Activated T-cell treated with anti-CD3 and anti-CD28 coated beads for 1 hour (primary cell): ENCODE measurements around the gene CMC2.

Experiments used
- DNase-seq: peaks from one replicate; pipeline ENCODE4 v3.0.0-alpha.2; 2020; ENCODE audit warnings: low read depth

Gene CMC2

DNA sequence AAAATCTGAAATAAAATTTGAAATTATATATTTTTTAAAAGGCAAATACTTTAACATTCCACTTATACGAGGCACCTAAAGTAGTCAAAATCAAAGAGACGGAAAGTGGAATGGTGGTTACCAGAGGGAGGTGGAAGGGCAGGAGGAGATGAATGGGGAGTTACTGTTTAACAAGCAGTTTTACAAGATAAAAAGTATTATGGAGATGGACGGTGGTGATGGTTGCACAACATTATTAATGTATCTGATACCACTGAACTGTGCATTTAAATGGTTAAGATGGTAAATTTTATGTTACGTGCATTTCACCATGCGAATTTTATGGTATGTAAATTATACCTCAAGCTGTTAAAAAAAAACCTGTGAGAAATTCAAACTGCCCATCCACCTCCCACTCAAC, 5.4 kb downstream of the CMC2 start:
- DNase-seq: no peak

DNA sequence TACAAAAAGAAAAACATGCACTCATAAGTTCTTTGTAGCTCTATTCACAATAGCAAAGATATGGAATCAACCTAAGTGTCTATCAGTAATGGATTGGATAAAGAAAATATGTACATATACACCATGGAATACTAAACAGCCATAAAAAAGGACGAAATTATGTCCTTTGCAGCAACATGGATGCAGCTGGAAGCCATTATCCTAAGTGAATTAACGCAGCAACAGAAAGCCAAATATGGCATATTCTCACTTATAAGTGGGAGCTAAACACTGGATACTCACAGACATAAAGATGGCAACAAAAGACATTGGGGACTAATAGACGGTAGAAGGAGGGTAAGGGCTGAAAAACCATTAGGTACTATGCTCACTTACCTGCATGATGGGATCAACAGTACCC, 5.8 kb downstream of the CMC2 start:
- no peak for DNase-seq

DNA sequence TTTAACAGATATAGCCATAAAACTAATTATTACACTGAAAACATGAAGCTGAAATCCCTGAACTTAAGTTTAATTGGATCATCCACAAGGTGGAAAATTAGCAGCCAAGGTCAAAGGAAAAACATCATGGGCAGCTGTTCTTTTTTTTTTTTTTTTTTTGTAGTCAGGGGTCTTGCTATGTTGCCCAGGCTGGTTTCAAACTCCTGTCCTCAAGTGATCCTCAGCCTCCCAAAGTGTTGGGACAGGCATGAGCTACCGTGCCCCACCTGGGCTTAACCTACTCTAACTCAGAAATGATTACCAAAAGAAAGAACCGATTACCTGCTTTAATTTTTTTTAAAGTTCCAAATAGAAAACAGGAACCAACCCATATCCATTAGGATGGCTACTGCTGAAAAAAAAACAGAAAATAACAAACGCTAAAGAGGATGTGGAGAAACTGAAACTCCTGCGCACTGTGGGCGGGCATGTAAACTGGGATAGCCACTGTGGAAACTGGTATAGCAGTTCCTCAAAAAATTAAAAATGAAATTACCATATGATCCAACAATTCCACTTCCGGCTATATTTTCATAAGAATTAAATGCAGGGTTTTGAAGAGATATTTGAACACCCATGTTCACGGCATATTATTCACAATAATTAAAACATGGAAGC, 8.6 kb downstream of the CMC2 start:
- DNase-seq: no peak

DNA sequence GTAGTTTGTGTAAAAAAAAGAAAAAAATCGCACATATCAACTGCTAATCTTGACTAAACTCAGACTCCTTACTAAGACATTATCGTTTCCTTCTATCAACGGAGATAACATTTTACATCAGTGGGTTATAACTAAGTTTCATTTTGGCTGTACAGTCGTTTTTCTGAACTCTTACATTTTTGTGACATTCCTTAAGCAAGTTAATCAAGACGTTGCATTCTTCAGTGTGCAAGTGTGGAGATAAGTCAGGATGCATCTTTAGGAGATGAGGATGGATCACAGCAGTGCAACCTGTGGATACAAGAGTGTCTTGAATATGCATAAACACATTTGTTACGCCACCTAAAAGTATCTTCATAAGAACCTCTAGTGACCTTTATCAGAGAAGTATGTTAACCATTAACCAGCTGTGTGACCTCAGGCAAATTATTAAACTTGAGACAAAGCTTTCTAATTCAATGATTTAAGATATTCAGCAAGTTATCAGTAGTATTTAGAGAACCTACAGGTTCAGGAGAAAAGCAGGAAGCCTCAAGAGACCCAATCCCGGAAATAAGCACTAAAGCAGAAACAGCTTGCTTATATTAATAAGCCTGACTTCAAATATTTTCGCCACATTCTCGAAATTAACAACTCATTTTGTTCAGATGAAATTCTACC, 9.4 kb downstream of the CMC2 start:
- no peak for DNase-seq

DNA sequence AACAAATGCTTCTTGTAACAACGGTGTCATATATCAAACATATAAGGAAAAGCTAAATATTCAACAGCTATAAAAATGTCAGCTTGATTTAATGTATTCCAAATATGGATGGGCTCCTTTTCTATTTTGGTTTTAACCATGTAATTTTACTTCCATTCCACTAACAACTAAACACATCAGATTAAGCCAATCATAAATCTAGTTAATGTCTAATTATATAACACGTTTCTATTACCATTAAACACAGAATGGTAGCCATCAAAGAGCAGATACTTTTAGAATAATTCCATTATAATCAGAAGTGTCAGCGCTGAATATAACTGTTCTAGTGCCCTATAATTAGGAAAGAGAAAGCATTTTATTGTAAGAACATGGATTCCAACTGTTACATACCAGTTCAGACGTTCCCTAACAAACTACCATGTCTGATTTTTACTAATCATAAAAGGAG, 10.0 kb downstream of the CMC2 start:
- DNase-seq: no peak

DNA sequence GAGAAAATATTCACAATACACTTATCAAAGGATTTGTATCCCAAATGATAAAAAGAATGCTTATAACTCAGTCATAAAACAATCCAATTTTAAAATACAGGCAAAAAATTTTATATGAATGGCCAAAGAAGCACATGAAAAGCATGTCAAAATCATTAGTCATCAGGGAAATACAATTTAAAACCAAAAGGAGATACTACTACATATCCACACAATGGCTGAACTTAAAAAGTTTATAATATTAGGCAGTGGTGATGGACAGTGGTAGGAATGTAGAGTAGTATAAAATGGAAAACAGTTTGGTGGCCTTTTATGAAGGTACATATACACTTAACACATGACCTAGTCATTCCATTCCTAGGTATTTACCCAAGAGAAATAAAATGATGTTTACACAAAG, 12.2 kb downstream of the CMC2 start:
- no peak for DNase-seq

DNA sequence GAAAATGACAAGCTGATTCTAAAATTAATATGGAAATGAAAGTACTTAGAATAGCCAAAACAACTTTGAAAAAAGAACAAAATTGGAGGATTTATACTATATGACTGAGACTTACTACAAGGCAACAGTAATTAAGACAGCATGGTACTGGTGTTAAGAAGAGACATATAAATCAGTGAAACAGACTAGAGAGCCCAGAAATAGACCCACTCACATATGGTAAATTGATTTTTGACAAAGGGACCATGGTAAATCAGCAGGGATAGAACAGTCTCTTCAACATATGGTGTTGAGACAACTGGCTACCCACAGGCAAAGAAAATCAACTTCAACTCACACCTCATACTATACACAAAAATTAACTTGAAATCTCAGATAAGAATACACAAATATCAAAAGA, 12.9 kb downstream of the CMC2 start:
- DNase-seq: no peak

DNA sequence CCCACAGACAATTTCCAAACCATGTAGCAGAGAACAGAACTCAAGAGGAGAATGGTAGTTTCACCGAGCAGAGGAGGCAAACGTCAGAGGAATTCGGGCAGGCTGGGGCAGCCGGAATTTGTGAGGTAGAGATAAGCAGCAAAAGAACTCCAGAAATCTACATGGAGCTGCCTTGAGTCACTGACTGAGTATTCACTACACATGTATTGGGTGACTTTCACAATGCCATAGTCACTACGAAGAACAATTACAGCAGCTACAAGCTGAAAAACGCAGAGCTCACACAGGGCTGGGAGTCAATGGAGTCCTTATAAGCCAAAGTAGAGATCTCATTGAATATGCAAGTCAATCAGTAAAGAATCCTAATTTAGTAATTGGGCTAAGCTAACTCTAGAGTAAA, 13.4 kb downstream of the CMC2 start:
- no peak for DNase-seq

DNA sequence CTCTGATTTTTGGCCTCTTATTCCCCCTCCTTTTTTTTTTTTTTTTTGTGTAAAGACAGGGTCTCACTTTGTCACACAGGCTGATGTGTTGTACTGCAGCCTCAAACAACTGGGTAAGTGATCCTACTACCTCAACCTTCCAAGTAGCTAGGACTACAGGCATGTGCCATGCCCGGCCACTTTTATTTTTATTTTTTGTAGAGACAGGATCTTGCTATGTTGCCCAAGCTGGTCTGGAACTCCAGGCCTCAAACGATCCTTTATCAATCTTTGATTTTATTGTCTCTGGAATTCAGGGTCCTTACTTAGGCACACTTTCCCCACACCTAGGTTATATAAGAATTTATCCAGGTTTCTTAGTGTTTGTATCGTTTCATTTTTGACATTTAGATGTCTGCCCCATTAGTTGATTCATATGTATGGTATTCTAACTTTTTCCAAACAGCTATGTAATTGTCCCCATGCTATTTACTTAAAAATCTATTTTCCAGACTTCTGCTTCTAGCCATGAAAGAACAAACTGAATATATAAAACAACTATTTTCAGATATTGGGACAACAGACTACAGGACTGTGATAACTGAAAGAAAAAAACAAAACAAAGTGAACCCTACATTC, 13.9 kb downstream of the CMC2 start:
- no peak for DNase-seq

DNA sequence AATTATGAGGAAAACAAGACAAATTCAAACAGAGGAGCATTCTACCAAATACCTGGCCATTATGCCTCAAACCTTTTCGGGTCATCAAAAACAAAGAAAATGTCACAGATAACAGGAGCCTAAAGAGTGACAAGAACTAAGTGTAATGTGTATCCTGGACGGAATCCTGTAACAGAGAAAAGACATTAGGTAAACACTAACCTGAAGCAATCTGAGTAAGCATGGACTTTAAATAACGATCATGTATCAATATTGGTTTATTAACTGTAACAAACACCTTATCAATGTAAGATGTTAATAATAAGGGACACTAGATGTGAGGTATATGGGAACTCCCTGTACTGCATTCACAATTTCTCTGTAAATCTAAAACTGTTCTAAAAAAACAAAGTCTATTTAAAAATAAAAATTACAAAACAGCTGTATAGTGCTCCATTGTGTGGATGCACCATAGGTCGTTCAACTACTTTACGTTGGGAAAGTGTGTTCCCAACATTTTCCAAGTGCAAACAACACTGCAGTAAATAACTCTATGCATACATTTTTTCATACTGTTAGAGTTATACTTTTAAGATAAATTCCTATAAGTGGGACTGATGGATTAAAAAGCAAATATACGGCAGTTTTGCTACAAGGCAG, 14.8 kb downstream of the CMC2 start:
- no peak for DNase-seq

DNA sequence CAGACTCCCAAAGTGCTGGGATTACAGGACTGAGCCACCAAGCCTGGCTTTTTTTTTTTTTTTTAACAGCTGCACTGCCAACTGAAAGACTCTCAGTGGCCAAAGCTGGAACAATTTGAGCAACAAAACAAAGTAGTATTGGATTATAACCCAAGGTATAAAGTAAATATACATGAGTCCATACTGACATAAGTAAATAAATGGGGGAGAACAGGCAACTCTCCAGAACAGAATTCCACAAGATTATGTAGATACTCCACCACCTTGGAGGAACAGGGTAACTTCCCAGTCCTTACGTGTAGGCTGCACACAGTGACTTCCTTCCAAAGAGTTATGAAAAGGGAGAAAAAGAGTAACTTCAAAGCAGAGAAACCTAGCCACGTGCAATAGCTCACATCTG, 15.7 kb downstream of the CMC2 start:
- no peak for DNase-seq

DNA sequence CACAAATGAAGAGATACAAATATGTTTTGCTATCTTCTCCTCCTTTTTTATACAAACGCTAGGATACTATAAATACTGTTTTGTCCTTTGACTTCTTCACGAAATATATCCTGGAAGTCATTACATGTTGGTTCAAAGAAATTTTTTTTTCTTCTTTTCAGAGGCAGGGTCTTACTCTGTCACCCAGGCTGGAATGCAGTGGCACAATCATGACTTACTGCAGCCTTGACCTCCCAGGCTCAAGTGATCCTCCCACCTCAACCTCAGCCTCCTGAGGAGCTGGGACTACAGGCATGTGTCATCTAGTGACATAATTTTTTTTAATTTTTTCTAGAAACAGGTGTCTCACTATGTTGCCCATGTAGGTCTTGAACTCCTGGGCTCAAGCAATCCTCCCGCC, 16.1 kb downstream of the CMC2 start:
- DNase-seq: no peak

DNA sequence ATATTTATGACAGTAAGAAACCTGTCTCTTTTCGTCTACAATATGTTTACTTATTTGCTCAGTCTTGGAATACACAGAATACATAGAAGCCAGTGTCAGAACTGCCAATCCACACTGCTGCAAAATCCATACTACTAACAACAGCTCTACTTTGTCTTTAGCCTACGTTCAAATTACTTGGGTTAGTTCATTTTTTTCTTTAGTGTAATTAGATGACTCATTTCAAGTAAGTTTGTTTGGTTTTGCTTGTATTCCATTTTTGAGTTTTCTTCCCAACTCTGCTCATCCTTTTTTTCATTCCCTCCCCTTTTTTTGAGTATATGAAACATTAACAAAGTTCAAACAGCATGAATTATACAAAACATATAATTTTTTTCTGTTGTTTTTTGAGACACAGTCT, 16.9 kb downstream of the CMC2 start:
- DNase-seq: no peak

DNA sequence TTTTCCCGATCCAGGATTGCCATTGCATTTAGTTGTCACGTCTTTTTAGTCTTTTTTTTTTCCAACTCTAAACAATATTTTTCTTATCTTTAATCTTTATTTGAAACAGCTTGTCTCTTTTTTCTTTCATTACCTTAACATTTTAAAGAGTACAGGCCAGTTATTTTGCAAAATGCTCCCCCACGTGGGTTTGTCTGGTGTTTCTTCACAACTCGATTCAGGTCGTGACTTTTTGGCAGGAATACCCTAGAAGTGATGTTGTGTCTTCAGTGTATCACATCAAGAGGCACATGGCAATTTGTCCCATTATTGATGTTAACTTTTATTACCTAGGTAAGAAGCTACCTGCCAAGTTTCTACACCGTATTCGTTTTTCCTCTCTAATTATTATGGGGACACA, 17.9 kb downstream of the CMC2 start:
- DNase-seq: no peak

DNA sequence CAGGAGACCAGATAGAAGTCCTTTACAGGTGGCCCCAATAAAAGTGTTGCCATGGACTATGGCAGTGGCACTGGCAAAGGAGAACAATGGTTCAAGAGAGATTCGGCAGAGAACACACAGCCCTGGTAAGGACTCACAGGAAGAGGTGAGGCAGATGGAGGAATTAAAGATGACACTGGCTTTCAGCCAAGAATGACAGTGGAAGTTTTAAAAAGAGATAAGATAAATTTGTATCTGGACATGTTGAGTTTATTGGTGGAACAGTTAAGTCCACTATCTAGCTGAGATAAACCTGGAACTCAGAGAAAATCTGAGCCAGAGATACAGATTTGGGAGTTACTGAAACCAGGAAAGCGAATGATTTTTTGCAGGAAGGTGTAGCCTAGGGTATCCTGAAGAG, 20.1 kb downstream of the CMC2 start:
- no peak for DNase-seq

DNA sequence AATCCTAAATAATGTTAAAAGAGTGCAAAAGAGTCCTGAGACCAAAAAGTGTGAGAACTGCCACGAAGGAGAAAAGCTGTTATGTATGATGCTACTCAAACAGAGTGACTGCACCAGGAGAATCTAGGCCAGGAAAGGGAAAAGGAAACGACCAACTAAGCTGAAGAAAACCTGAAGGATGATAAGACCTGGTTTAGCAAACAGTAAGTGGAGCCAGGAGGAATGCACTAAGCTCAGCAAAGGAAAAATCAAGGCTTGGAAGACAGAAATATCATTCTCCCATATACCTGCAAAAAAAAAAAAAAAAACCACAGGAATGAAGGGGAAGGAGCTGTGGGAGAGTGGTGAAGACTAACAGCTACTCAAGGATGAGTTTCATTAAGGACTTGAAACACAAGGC, 21.1 kb downstream of the CMC2 start:
- DNase-seq: no peak

DNA sequence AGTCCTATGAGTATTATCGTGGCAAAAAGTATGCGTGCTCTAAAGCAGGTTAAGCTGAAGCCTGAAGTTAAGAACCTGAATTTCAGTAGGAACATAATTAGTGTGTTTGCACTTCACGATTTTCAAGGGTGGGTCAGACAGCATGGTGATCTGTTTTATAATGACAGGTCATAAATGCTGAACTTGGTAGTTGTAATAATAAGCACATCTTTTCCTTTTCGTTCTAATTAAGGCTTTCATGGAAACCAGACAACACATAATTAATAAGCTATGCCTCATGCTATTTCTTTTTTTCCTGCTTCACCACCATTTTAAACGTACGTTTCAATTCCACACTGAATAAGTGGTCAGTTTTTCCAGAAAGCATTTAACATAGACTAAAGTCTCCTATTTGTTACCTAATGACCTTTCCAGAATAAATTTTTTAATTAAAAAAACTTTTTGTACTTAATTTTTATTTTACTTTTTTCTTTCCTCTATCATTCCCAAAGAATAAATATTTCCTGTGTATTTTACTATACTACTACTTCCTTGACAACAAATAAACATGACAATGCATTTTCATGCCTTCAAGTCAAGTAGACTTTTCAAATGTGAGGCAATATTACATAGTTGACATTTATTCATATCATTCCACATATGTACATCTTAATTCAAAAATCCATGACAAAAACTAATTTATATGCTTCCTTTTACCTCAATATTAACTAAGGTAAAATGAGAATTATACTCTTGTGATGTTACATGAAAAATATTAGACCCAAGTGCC, 22.4 kb downstream of the CMC2 start:
- DNase-seq: no peak

DNA sequence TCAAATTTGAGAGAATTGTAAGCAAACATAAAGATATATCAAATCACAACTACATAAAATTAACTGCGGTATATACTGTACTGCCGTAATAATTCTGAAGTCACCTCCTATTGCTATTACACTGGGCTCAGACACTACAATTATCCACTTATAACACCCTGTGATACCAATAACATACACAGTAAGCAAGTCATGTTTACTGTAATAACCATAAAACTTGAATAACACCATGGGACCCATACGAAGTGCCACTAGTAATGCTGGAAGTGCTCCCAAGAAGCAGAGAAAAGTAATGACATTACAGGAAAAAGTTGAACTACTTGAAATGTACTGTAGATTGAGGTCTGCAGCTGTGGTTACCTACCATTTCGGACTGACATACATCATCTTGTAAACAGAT, 24.0 kb downstream of the CMC2 start:
- no peak for DNase-seq

DNA sequence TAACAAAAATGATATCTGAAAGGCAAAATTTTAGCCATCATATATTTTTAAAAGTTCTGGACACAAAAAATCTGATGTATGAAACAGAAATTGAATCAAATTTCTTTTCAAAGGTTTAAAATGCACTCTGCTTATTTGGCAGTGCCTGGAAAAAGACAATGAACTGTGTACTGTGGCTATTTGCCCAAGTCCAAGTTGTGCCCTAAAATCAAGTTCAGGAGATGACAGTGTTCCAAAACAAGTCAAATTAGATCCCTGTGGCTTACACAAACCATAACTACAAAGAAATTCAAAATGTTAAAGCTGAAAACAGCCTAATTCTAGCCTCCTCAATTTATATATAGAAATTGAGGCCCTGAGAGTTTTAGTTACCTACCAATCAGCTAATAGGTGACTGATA, 25.6 kb downstream of the CMC2 start:
- no peak for DNase-seq

DNA sequence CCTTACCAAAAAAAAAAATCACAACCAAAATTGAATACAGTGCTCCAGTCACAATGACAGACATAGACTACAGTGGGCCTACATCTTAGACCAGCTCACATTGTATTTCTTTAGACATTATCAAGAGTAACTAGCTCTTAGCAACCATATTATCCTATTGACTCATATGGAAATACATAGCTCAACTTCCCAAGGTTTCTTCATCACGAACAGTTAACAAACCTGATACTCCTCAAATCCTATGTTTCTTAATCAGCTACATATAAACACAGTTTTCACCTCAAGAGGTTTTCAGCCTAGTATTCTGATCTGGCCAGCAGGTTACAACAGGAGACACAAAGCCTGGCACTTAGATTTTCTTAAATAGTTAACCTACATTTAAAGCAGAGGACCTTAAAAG, 29.7 kb downstream of the CMC2 start:
- no peak for DNase-seq

DNA sequence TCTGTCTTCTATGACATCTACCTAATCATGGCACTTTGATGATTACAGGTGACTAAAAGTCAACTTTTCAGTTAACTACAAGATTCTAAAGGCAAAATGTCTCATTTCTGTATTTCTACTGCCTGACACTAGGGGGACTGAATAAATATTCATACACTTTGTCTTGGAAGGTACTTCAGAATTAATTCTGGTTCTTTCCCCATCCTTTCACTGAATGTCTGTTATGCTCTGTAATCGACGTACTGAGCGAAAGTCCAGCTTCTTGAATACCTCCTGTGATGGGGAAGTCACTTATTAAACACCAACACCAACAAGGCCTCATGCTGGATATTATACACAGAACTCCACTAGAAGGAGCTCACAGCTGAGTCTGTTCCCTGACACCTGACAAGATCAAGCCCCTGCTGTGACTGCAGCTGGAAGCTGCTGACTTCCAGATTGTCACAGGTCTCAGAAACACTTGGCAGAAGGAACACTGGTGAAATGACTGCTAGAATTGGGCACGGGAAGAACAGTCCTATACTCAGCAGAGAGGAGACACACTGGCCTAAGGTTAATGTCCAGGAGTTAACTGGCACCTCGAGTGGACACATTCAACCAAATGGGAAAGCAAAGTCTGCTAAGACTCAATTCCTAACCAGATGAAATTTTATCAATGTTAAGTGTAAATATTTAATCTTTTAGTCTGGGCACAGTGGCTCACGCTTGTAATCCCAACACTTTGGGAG, 31.9 kb downstream of the CMC2 start:
- DNase-seq: no peak

DNA sequence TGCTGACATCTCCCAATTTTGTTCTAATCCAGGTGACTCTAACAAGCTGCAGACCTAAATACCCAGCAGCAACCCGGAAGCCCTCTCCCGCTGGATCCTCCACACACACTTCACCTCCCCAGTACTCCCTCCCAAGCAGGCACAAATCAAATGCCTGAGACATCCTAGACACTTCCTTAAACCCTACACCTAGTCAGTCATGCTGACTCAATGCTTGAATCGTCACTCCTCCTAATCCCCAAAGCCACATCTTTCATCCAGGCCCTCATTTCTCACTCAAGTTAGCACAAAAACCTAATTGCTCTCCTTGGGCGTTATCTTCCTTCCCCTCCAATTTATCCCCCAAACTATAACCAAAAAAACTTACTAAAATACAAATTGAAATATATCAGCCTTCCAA, 32.7 kb downstream of the CMC2 start:
- no peak for DNase-seq
